Thyroid gland (tissue), 4 donors: ENCODE data around the gene USP32.

Source experiments
- POLR2A ChIP-seq, 2 donors: fragments of 450-650 bp; IDR thresholded peaks; one replicate each; pipeline ENCODE4 v1.6.1; 2017; ENCODE audit warnings: antibody characterized with exemption in 2 of 2, mild to moderate bottlenecking in 2 of 2, moderate library complexity in 1 of 2
- TF ChIP-seq, protein P1 (sequence below), 6 experiments: fragments of 200-600 bp in 3 of 6; fragments of 450-650 bp in 3 of 6; sonication (generic) in 3 of 6; IDR thresholded peaks; one replicate each; pipeline ENCODE4 v1.5.1; 2016 to 2019; ENCODE audit warnings: antibody characterized with exemption in 6 of 6, mild to moderate bottlenecking in 2 of 6, inconsistent platforms in 1 of 6, moderate library complexity in 1 of 6

DNA sequence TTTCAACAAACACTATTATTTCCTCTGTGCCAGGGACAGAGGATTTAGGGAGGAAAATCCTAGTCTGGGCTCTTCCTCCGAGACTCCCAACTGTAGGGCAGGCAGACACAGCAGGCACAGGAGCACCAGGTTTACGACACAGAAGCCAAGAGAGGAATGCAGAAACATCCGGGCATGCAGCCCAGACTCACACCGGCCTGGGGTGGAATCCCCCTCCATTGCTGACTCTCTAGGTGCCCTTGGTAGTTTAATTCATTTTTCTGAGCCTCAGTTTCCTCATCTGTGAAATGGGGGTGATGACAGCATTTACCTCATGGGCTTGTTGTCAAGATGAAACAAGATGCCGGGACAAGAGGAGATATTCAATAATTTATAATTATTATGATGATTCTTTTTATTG is 227.2 kb downstream of the USP32 start:
- TF ChIP-seq, protein P1, sequence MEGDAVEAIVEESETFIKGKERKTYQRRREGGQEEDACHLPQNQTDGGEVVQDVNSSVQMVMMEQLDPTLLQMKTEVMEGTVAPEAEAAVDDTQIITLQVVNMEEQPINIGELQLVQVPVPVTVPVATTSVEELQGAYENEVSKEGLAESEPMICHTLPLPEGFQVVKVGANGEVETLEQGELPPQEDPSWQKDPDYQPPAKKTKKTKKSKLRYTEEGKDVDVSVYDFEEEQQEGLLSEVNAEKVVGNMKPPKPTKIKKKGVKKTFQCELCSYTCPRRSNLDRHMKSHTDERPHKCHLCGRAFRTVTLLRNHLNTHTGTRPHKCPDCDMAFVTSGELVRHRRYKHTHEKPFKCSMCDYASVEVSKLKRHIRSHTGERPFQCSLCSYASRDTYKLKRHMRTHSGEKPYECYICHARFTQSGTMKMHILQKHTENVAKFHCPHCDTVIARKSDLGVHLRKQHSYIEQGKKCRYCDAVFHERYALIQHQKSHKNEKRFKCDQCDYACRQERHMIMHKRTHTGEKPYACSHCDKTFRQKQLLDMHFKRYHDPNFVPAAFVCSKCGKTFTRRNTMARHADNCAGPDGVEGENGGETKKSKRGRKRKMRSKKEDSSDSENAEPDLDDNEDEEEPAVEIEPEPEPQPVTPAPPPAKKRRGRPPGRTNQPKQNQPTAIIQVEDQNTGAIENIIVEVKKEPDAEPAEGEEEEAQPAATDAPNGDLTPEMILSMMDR (IDR thresholded peaks at IDR 0.05), result no peak
- no peak for TF ChIP-seq POLR2A (IDR thresholded peaks at IDR 0.05)
